Amygdala (tissue), 56 donors: ENCODE results near the gene SNX1.
"Not testable (repeated sequence)": the region's sequence is repeated elsewhere in the genome, so short reads cannot be mapped to it uniquely, and the experiment has no call there.

ENCODE experiments used
- DNase-seq, 56 donors: peaks; one replicate each; lab custom pipeline; 2025; lab: John Stamatoyannopoulos, UW

Gene SNX1

DNA sequence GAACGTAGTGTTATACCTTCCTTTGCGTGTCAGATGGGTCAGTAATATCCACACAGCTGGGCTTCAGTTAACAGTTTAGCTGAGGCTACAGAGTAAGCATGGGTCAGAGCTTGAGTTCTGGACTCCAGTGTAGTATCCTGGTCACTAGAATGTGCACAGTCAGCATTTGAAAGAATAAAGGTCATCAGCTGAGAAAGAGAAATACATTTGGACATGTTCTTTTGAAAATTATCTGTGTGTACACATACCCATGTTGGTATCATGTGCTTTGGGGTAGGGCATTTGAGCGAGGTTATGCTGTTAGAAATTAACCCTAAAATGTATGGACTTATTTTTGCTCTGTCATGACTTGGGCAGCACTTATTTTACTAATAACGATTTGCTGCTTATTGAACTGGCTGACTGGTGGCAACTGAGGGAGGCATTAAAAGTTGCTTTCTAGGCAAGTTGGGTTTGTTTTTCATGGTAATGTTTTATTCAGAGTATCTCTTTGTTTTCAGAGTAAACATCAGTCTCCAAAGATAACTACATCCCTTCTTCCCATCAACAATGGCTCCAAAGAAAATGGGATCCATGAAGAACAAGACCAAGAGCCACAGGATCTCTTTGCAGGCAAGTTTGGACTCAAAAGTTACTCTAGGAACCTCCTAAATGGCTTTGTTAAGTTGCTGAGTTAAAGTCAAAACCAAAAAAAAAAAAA, 16.4 kb downstream of the SNX1 start:
- no peak for DNase-seq

- DNase-seq = no peak
These were observed 17.1 kb downstream of the SNX1 start for GRCh38 chr15:64112904-64113303.

- no peak for DNase-seq
These were observed 22.1 kb downstream of the SNX1 start for GRCh38 chr15:64117759-64118487.

DNA sequence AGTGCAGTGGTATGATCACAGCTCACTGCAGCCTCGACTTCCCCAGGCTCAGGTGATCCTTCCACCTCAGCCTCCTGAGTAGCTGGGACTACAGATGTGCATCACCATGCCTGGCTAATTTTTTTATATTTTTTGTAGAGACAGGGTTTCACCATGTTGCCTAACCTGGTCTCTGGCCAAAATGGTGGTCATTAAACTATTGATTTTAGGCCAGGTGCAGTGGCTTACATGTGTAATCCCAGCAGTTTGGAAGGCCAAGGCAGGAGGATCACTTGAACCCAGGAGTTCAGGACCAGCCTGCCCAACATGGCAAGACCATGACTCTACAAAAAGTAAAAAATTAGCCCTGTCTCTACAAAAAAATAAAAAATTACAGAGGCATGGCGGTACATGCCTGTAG, 24.5 kb downstream of the SNX1 start:
- not testable (repeated sequence) for DNase-seq

- DNase-seq = no peak
These were observed 25.8 kb downstream of the SNX1 start for GRCh38 chr15:64121614-64122013.

GRCh38 chr15:64122444-64122843, 26.7 kb downstream of the SNX1 start:
- DNase-seq = peak in 7 of 56 donors; percentile 31 to 79 (median 57)

DNA sequence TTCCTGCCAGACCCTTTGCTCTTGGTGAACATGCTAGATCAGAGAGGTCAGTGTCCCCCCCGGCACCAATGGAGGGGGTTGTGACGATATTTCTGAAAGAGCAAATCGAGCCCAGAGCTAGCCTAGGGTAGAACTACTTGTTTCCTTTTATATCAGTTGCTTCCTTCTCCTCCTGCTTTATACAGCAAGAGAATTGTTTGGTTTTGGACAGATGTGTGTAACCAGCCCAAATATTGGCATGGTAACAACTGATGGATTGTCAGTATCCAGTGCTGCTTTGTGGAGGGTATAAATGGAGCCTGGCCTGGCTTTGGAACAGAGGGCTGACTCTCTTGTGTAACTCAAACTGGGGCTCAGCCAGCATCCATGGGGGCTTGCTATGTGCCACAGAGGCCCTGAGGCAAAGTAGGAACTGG, 27.2 kb downstream of the SNX1 start:
- DNase-seq = peak in 50 of 56 donors; percentile 27 to 96 (median 81)

GRCh38 chr15:64125978-64126377, 30.2 kb downstream of the SNX1 start:
- no peak for DNase-seq

DNA sequence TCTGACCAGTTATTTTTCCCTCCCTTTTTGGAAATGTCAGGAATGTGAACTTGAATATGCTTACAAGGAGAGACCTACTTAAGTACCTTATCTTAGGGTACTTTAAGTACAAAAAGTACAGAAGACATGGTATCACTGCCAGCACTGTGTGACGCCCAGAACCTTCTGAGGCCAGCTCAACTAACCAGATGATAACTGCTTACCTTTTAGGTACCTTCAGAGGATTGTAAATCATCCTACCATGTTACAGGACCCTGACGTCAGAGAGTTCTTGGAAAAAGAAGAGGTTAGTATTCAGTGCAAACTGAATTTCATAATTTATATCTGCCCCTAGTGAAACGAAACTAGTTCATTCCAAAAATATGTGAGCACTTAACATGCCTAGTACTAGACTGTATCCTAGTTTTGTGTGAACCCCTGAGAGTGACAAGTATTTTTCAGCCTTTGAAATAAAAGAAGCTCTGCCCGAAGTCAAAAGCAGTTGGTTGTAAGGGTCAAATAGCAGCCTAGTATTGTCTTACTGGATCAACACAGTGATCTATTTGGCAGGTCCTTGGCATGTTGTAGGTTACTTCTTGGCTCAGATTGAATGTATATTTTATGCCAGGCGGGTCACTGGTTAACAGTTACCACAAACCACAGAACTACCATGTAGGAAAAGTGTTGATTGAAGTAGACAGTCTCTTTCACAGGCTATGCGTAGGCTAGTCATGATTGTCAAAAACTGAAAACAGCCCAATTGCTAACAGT, 31.9 kb downstream of the SNX1 start:
- DNase-seq = no peak

DNA sequence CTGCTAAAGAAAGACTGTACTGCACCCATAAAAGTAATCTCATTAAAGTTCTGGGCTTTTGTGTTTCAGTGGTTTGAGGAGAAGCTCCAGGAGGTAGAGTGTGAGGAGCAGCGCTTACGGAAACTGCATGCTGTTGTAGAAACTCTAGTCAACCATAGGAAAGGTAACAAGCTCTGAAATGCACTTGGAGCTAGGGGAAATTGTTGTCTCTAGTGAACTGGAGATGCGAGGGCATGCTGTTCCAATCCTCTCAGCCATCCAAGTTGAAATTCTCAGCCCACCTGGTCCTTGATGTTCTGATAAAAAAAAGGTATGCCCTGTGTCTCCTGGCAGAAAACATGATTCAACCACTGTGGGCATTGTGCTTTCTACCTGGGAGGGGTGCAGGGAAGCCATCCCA, 34.4 kb downstream of the SNX1 start:
- no peak for DNase-seq

GRCh38 chr15:64131547-64131946, 35.8 kb downstream of the SNX1 start:
- peak in 13 of 56 donors; percentile 20 to 59 (median 36) for DNase-seq

DNA sequence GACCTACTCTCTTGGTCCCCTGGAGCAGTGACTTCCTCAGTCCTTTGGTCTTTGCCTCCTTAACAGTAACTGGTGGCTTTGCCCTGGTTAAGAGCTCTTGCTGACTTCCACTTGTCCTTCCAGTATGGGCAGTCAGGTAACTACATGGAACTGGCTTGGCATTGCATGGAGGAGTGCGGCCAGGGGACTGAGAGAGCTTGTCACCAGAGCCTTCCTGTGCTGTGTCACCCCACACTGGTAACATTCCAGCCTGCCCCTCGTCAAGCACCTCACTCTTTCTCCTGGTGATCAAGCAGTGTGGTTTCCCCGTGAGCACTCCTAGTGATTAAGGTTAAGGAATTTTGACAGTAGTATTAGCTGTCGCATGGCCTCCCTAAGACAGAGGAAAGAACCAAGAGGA, 36.4 kb downstream of the SNX1 start:
- DNase-seq = no peak

DNA sequence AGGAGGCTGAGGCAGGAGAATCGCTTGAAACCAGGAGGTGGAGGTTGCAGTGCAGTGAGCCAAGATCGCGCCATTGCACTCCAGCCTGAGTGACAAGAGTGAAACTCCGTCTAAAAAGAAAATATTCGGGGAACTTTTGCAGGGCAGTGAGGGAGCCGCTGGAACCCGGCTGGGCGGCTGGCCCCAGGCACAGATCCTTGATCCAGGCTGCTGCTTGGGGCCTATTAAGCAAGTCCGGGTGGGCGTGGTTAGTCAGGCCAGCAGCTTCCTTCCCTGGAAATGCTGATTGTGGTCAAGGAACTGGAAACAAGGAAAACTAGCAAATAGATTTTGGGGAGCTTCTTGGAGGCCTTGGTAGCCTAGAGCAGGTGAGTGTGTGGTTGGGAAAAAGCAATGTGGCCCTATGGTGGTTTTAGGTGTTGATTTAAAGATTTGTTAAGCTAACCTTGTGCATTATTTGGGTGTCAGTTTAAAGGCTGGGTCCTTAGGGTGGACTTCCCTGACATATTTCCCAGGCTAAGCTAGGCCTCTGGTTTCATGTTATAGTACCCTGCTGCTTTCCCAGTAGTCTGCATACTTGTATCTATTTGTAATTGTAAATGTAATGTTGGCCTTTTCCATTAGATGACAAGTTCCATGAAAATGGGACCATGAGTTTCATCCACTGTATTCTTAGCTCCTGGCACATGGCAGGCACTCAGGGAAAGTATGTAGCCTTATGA, 38.0 kb downstream of the SNX1 start:
- peak in 1 of 56 donors; percentile 21 for DNase-seq

DNA sequence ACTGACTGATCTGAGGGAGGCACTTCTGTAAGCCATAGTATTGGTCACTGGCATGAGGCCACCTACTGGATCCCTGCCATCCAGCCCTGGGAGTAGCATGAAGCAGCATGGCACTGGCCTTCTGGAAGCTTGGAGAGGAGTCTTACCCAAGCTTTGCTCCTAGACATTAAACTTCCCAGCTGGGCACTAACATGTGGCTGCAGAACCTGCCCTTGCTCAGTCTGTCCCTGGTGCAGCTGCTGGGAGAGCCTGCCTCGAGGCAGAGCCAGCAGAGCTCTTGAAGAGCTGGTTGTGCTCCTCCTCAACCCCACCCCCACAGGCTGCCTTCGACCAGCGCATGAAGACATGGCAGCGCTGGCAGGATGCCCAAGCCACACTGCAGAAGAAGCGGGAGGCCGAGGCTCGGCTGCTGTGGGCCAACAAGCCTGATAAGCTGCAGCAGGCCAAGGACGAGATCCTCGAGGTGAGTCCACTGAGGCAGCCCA, 38.6 kb downstream of the SNX1 start:
- DNase-seq = peak in 46 of 56 donors; percentile 26 to 92 (median 68)

- DNase-seq = no peak
These were observed 40.6 kb downstream of the SNX1 start for GRCh38 chr15:64136347-64136746.

GRCh38 chr15:64137226-64137833, 41.5 kb downstream of the SNX1 start:
- DNase-seq = peak in 28 of 56 donors; percentile 22 to 69 (median 48)

DNA sequence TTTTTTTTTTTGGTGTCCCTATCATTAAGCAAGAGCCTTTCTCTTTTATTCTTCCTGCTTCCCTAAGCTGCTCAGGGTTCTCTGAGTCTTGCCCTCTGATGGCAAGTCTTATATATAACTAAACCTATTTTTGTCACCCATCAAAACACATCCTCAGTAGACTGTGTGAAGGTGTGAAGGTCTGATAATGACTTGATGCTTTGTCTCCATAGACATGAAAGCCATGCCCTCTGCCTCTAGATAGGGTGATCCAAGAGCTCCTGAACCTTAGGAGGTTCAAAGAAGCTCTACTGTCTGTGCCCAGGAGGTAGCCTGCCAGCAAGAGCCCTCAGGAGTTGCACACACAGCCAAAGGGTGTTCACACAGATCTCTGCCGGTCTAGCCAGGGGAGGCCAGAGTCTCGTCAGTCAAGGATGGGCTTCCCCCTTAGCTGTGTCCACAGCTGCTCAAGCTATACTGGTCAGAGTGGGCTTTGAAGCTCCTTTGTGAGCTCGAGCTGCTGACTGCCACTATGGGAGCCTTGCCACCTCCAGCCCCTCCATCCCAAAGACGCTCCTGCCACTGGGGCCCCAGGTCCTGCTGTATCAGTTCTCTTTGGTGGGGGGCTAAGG, 42.7 kb downstream of the SNX1 start:
- DNase-seq = no peak

DNA sequence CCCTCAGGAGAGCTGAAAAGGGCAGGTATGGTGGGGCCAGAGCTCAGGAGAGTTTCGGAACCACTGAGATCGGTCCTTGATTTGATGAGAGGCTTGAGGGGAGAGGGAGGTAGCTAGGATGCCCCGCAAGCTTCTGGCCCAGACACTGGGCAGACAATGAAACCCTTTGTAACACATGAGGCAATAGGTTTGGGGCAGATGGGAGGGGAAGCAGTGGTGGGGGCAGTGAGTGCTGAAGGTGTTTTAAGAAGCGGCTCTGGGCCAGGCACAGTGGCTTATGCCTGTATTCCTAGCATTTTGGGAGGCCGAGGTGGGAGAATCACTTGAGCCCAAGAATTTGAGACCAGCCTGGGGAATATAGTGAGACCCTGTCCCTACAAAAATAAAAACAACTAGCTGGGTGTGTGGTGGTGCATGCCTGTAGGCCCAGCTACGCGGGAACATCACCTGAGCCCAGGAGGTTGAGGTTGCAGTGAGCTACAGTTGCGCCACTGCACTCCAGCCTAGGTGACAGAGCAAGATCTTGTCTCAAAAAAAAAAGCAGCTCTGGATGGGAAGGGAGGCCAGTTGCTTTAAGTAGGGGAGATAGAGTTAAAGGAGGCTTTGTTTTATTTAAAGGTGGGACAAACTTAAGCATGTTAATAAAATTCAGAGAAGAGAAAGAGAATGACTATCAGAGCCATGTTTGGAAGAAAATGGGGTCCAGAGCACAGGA, 46.2 kb downstream of the SNX1 start:
- peak in 11 of 56 donors; percentile 19 to 48 (median 32) for DNase-seq

DNA sequence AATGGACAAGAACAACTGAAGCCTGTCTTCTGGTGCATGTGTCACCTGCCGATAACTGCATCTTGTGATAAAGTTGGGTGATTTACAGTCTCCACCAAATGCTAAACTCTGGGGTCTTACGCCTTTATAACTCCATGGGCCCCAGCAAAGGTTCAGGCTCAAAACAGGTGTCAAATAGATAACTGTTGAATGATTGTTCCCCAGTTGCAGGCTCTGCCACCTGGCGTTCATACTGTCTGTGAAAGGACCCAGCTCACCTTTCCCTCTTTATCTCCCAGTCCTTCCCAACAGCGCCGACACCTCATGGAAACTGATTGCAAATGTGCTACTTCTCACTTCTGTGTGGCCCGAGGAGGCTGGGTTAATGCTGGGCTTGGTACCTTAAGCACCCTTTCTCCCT, 47.5 kb downstream of the SNX1 start:
- no peak for DNase-seq
